Mesendoderm (in vitro differentiated cells): ENCODE data around the gene TMCC1.
"Not testable (repeated sequence)": the region's sequence is repeated elsewhere in the genome, so short reads cannot be mapped to it uniquely, and the experiment has no call there.

Experiments
- DNase-seq: peaks from one replicate; pipeline ENCODE4 v3.0.0; 2013
- H2AK5ac ChIP-seq: 2 replicates; pipeline ENCODE4 v1.6.1; 2013; ENCODE audit warnings: low read length, inconsistent platforms
- H2BK120ac ChIP-seq: 2 replicates; pipeline ENCODE4 v1.6.1; 2013; ENCODE audit warnings: low read depth, mild to moderate bottlenecking, low read length, moderate library complexity, mixed read lengths
- H2BK15ac ChIP-seq: replicated peaks from 2 replicates; pipeline ENCODE4 v1.6.1; 2013; ENCODE audit warnings: low read depth, mild to moderate bottlenecking, moderate library complexity
- H2BK5ac ChIP-seq: 2 replicates; pipeline ENCODE4 v1.6.1; 2013; ENCODE audit warnings: low read length, inconsistent platforms
- H3K18ac ChIP-seq: 2 replicates; pipeline ENCODE4 v1.6.1; 2013; ENCODE audit warnings: mild to moderate bottlenecking, low read length, mixed read lengths
- H3K23ac ChIP-seq: one replicate; pipeline ENCODE4 v1.6.1; 2013; ENCODE audit warnings: low read length
- H3K27ac ChIP-seq: 2 replicates; pipeline ENCODE4 v1.5.1; 2013; ENCODE audit warnings: low read depth, mild to moderate bottlenecking, inconsistent platforms, low read length, moderate library complexity
- H3K27me3 ChIP-seq: 2 replicates; pipeline ENCODE4 v1.6.1; 2013; ENCODE audit warnings: low read length, control low read depth, mild to moderate bottlenecking, inconsistent platforms; ENCODE audit not compliant: insufficient read depth, poor library complexity
- H3K36me3 ChIP-seq: 2 replicates; pipeline ENCODE4 v1.6.1; 2013; ENCODE audit warnings: low read length, inconsistent platforms; ENCODE audit not compliant: control insufficient read depth, insufficient read depth
- H3K4ac ChIP-seq: one replicate; pipeline ENCODE4 v1.6.1; 2013; ENCODE audit warnings: low read depth, mild to moderate bottlenecking, low read length, moderate library complexity
- H3K4me1 ChIP-seq: 2 replicates; pipeline ENCODE4 v1.6.1; 2013; ENCODE audit warnings: low read depth, low read length, inconsistent platforms; ENCODE audit not compliant: control insufficient read depth
- H3K4me2 ChIP-seq: 2 replicates; pipeline ENCODE4 v1.6.1; 2013; ENCODE audit warnings: low read length
- H3K4me3 ChIP-seq: 2 replicates; pipeline ENCODE4 v1.5.1; 2013; ENCODE audit warnings: mild to moderate bottlenecking, low read length
- H3K56ac ChIP-seq: one replicate; pipeline ENCODE4 v1.6.1; 2013; ENCODE audit warnings: low read length
- H3K79me1 ChIP-seq: 2 replicates; pipeline ENCODE4 v1.6.1; 2013; ENCODE audit warnings: low read length, inconsistent platforms
- H3K79me2 ChIP-seq: 2 replicates; pipeline ENCODE4 v1.6.1; 2013; ENCODE audit warnings: mild to moderate bottlenecking, low read length; ENCODE audit not compliant: control insufficient read depth, insufficient read depth
- H3K9ac ChIP-seq: 2 replicates; pipeline ENCODE4 v1.6.1; 2013; ENCODE audit warnings: low read length, inconsistent platforms
- H4K5ac ChIP-seq: one replicate; pipeline ENCODE4 v1.6.1; 2013; ENCODE audit warnings: low read length
- H4K8ac ChIP-seq: one replicate; pipeline ENCODE4 v1.6.1; 2013; ENCODE audit warnings: low read depth, mild to moderate bottlenecking, control low read depth, low read length, moderate library complexity
- WGBS: extraction: QIAGEN DNeasy Blood & Tissue Kit; methylation state at CpG from one replicate; pipeline ENCODE4 v1.1.7; 2013; ENCODE audit warnings: low lambda C conversion rate, missing lambda C conversion rate; ENCODE audit not compliant: insufficient coverage; ENCODE audit errors: extremely low coverage; 5-methylcytosine and 5-hydroxymethylcytosine counted together

Gene TMCC1

DNA sequence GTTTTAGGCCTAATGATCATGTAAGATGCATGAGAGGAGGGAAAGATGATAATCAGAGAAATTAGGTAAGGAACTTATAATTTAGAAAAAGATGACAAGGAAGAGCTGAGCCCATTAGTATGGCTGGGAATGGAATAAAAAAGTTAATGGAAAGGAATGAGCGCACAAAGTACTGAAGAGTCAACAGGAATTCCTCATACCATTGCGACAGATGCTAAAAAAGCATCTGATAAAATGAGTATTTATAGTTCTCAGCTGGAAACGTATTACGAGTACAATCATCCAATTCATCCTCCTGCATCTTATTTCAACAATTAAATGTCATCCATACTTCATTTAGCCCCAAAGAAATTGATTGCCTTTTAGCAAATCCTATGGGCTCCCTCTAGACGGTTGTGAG, 58.9 kb downstream of the TMCC1 start:
- no peak overlapping the region for H3K56ac ChIP-seq
- no peak overlapping the region for H2BK120ac ChIP-seq
- no peak overlapping the region for H4K5ac ChIP-seq
- no peak overlapping the region for H3K4me2 ChIP-seq
- no peak overlapping the region for H3K23ac ChIP-seq
- H3K79me1 ChIP-seq: peaks cover 5% of the 10 kb centered on the region
- H3K4ac ChIP-seq: no peak overlapping the region
- no peak for DNase-seq
- H3K4me1 ChIP-seq: peaks cover 5% of the 10 kb centered on the region
- no CpG with 5 or more reads among the region's 5 CpGs for WGBS
- no peaks in the 10 kb centered on the region for H3K36me3 ChIP-seq
- no peak overlapping the region for H4K8ac ChIP-seq
- H2AK5ac ChIP-seq: no peak overlapping the region
- H3K9ac ChIP-seq: no peak overlapping the region
- peaks cover 1% of the 10 kb centered on the region for H3K79me2 ChIP-seq
- no peak overlapping the region for H2BK15ac ChIP-seq
- no peak overlapping the region for H3K4me3 ChIP-seq
- no peaks in the 10 kb centered on the region for H3K27me3 ChIP-seq
- H3K18ac ChIP-seq: no peak overlapping the region
- H3K27ac ChIP-seq: no peak overlapping the region
- no peak overlapping the region for H2BK5ac ChIP-seq

DNA sequence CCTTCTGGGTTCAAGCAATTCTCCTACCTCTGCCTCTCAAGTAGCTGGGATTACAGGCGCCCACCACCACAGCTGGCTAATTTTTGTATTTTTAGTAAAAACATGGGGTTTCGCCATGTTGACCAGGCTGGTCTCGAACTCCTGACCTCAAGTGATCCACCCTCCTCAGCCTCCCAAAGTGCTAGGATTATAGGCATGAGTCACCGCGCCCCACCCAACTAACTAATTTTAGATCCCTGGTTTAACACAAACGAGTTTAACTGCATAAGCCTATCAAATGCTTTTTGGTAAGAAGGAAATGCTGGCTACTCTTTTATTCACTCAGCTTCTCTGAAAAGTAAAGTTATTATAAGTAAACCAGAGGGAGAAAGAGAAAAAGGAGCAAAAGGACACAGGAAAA, 61.6 kb downstream of the TMCC1 start:
- not testable (repeated sequence) for H3K27me3 ChIP-seq, H3K36me3 ChIP-seq

GRCh38 chr3:129831503-129831902, 62.0 kb downstream of the TMCC1 start:
- Histone ChIP-seq H3K4me1 (no peaks in the 10 kb centered on the region), H3K4ac (no peak overlapping the region), H3K4me3 (no peak overlapping the region), H2AK5ac (no peak overlapping the region), H3K27me3 (no peaks in the 10 kb centered on the region), H3K56ac (no peak overlapping the region), H4K8ac (no peak overlapping the region), H3K79me1 (peaks cover 8% of the 10 kb centered on the region), H2BK15ac (no peak overlapping the region), H2BK120ac (no peak overlapping the region), H3K18ac (no peak overlapping the region), H3K79me2 (peaks cover 1% of the 10 kb centered on the region), H4K5ac (no peak overlapping the region), H2BK5ac (no peak overlapping the region), H3K36me3 (no peaks in the 10 kb centered on the region), H3K4me2 (no peak overlapping the region), H3K9ac (no peak overlapping the region), H3K27ac (no peak overlapping the region), H3K23ac (no peak overlapping the region)
- no peak for DNase-seq
- no CpG with 5 or more reads among the region's 1 CpG for WGBS

More for the DNA sequence above, 61.6 kb downstream of the TMCC1 start:
- not testable (repeated sequence) for H3K79me2 ChIP-seq, H3K23ac ChIP-seq, H3K56ac ChIP-seq, H3K4me1 ChIP-seq, H3K4me2 ChIP-seq, DNase-seq, H3K18ac ChIP-seq, H3K4me3 ChIP-seq, H3K4ac ChIP-seq, H4K5ac ChIP-seq, H3K27ac ChIP-seq, H2BK120ac ChIP-seq, H2BK5ac ChIP-seq, H4K8ac ChIP-seq, H3K79me1 ChIP-seq, H2BK15ac ChIP-seq, H2AK5ac ChIP-seq, H3K9ac ChIP-seq
- WGBS: no CpG with 5 or more reads among the region's 6 CpGs

- H4K8ac ChIP-seq: no peak overlapping the region
- no peak overlapping the region for H2BK120ac ChIP-seq
- H3K4me1 ChIP-seq: no peaks in the 10 kb centered on the region
- H3K18ac ChIP-seq: no peak overlapping the region
- DNase-seq: peak; percentile 87
- H3K79me1 ChIP-seq: peaks cover 6% of the 10 kb centered on the region
- no peak overlapping the region for H3K4me3 ChIP-seq
- H2BK15ac ChIP-seq: no peak overlapping the region
- H3K4ac ChIP-seq: no peak overlapping the region
- no peak overlapping the region for H2BK5ac ChIP-seq
- no peak overlapping the region for H3K9ac ChIP-seq
- H2AK5ac ChIP-seq: no peak overlapping the region
- no peak overlapping the region for H3K56ac ChIP-seq
- H3K36me3 ChIP-seq: no peaks in the 10 kb centered on the region
- no peaks in the 10 kb centered on the region for H3K79me2 ChIP-seq
- no peak overlapping the region for H3K4me2 ChIP-seq
- no peaks in the 10 kb centered on the region for H3K27me3 ChIP-seq
- H3K27ac ChIP-seq: no peak overlapping the region
- H4K5ac ChIP-seq: no peak overlapping the region
- H3K23ac ChIP-seq: no peak overlapping the region
Measured at GRCh38 chr3:129829640-129830039, 63.9 kb downstream of the TMCC1 start.

DNA sequence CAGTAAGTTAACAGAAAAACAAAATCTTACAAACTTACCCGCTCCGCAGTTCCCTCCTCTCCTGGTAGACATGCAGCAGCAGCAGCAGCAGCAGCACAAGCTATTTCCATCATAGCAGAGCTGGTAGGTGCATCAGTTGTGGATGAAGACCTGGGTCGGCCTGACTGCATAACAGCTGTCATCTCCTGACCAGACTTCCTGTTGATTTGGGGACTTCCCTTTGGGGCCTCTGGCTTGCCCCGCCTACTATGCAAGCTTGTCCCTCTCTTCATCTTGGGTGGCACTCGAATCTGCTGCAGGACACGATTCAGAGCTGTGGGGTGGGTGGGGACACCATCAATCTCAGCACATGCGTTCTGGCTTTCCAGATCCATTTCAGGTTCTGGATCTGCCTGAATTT, 65.7 kb downstream of the TMCC1 start:
- Histone ChIP-seq H2BK15ac (no peak overlapping the region), H3K18ac (no peak overlapping the region), H4K5ac (no peak overlapping the region), H3K23ac (no peak overlapping the region), H3K4me3 (no peak overlapping the region), H2BK5ac (no peak overlapping the region), H3K79me1 (peaks cover 3% of the 10 kb centered on the region), H3K56ac (no peak overlapping the region), H3K4me1 (no peaks in the 10 kb centered on the region), H4K8ac (no peak overlapping the region), H3K27me3 (no peaks in the 10 kb centered on the region), H3K27ac (no peak overlapping the region), H3K9ac (no peak overlapping the region), H3K79me2 (no peaks in the 10 kb centered on the region), H3K4ac (no peak overlapping the region), H2AK5ac (no peak overlapping the region), H3K4me2 (no peak overlapping the region), H2BK120ac (no peak overlapping the region), H3K36me3 (no peaks in the 10 kb centered on the region)
- no CpG with 5 or more reads among the region's 7 CpGs for WGBS
- no peak for DNase-seq

DNA sequence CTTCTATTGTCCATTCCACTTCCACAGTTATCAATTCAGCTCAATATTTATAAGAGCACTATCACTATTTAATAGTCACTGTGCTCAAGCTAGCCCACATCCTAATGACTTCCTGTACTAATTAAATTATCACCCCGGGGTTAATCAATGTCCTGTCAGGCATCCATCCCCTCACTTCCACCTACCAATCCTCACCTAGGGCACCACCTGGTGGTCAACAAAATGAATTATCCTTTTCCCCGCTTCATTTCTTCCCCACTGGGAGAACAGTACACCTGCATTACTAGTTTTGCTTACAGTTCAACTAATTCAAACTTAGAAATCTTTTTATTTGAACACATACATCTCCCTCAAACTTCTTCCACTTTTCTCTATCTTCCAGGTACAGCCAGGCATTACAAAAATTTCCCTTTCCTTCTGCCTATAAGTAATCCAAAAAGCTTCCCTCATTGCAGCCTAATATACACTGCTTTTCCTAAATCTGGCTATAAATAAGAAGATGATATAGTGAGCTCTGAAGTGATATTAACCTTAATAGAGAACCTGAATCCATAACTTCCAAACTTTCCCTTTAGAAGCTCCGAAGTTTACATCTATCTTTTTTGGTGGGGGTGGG, 68.5 kb downstream of the TMCC1 start:
- no peaks in the 10 kb centered on the region for H3K27me3 ChIP-seq
- H3K4me3 ChIP-seq: no peak overlapping the region
- H3K4ac ChIP-seq: no peak overlapping the region
- H4K8ac ChIP-seq: no peak overlapping the region
- H3K9ac ChIP-seq: no peak overlapping the region
- H3K56ac ChIP-seq: no peak overlapping the region
- H3K36me3 ChIP-seq: no peaks in the 10 kb centered on the region
- no peak overlapping the region for H4K5ac ChIP-seq
- no peak overlapping the region for H3K18ac ChIP-seq
- H3K4me2 ChIP-seq: no peak overlapping the region
- H2AK5ac ChIP-seq: no peak overlapping the region
- no CpG with 5 or more reads among the region's 3 CpGs for WGBS
- peaks cover 3% of the 10 kb centered on the region for H3K79me1 ChIP-seq
- no peaks in the 10 kb centered on the region for H3K79me2 ChIP-seq
- peak; percentile 86 for DNase-seq
- H2BK15ac ChIP-seq: no peak overlapping the region
- H2BK120ac ChIP-seq: no peak overlapping the region
- H3K4me1 ChIP-seq: no peaks in the 10 kb centered on the region
- no peak overlapping the region for H3K27ac ChIP-seq
- no peak overlapping the region for H2BK5ac ChIP-seq
- H3K23ac ChIP-seq: no peak overlapping the region
